H1 (cell line): ENCODE data around the gene ERCC3. TPM values are rescaled to one million over a fixed set of nuclear protein-coding genes. Genes with fewer than 3 reads are reported as not detected.

Source experiments
- ASH2L ChIP-seq: fragments of 200-600, 300-600 bp; sonication (generic); IDR thresholded peaks from one replicate; pipeline ENCODE4 v1.7.1; 2017; ENCODE audit warnings: low read length
- BCL11A ChIP-seq, 2 experiments: IDR thresholded peaks; one replicate each; pipeline ENCODE4 v1.6.1; 2011; ENCODE audit warnings: low read depth in 2 of 2, low read length in 2 of 2, mild to moderate bottlenecking in 2 of 2
- CHD1 ChIP-seq: IDR thresholded peaks from 2 replicates; pipeline ENCODE4 v1.6.1; 2012; ENCODE audit warnings: low read depth, low read length, improper control_type of control experiment
- CHD2 ChIP-seq: IDR thresholded peaks from 2 replicates; pipeline ENCODE4 v1.6.1; 2012; ENCODE audit warnings: low read length, improper control_type of control experiment
- CHD7 ChIP-seq: fragments of 300-600 bp; sonication (generic); IDR thresholded peaks from 2 replicates; pipeline ENCODE4 v1.7.1; 2012; ENCODE audit warnings: low read length, moderate library complexity, mild to moderate bottlenecking, inconsistent platforms; ENCODE audit not compliant: insufficient replicate concordance
- CREB1 ChIP-seq: IDR thresholded peaks from 2 replicates; pipeline ENCODE4 v1.6.1; 2012; ENCODE audit warnings: inconsistent platforms
- E2F6 ChIP-seq: IDR thresholded peaks from 2 replicates; pipeline ENCODE4 v1.6.1; 2012; ENCODE audit warnings: inconsistent platforms
- POLR2AphosphoS5 ChIP-seq: IDR thresholded peaks from 2 replicates; pipeline ENCODE4 v1.6.1; 2011; ENCODE audit warnings: low read depth, low read length
- POU5F1 ChIP-seq: IDR thresholded peaks from 2 replicates; pipeline ENCODE4 v1.6.1; 2011; ENCODE audit warnings: low read depth, mild to moderate bottlenecking, low read length, moderate library complexity
- SAP30 ChIP-seq: fragments of 300-600 bp; sonication (generic); IDR thresholded peaks from 2 replicates; pipeline ENCODE4 v1.7.1; 2012; ENCODE audit warnings: low read length, moderate library complexity, mild to moderate bottlenecking, inconsistent platforms; ENCODE audit not compliant: insufficient read depth, insufficient replicate concordance
- TEAD4 ChIP-seq: IDR thresholded peaks from 2 replicates; pipeline ENCODE4 v1.6.1; 2012; ENCODE audit warnings: low read depth, low read length, inconsistent platforms, mixed read lengths
- polyA plus RNA-seq, 7 experiments: library from polyadenylated mRNA; depleted of rRNA in 3 of 7; stranded (reverse) in 5 of 7; unstranded in 2 of 7; fragments of >200 nt in 5 of 7; fragments of 200-250 nt in 2 of 7; gene quantifications; 1 replicate in 5 of 7; 2 replicates in 1 of 7; 4 replicates in 1 of 7; pipeline versions ENCODE4 v1.2.1 to v1.2.3, GENCODE V29; 2011 to 2013; ENCODE audit warnings: missing spikeins in 2 of 7, mixed read lengths in 2 of 7
- total RNA-seq: library from RNA; stranded (reverse); fragmentation: NEBNext Ultra II Directional; extraction: Animal tissue kit (Norgen Biotek cat#: 25700); gene quantifications from 2 replicates; pipeline ENCODE4 v1.2.1, GENCODE V29; 2021

The ERCC3 gene
- total and polyA plus RNA-seq, 2 of the 8 experiments (the other 6 are each of a cell fraction or from before 2014, with no cell fraction given) = 41.8 to 48.9 TPM

DNA sequence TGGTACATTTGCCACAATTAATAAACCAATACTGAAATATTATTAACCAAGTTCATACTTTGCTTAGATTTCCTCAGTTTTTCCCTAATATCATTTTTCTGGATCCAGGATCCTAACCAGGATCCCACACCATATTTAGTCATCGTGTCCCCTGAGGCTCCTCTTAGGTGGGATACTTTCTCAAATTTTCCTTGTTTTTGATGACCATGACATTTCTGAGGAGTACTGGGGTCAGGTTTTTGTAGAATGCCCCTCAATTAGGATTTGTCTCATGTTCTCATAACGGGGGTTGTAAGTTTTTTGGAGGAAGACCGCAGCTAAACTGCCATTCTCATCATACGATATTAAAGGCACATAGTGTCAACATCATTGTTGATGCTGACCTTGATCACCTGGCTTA lies 15.5 kb upstream of the ERCC3 start (continued):
- no peak for TF ChIP-seq CHD7
- TF ChIP-seq POU5F1 = no peak
- TF ChIP-seq BCL11A (IDR thresholded peaks at IDR 0.05; ENCODE audit: low read depth in 2 of 2, low read length in 2 of 2) = no peak
- no peak for TF ChIP-seq SAP30
- TF ChIP-seq CHD2 = no peak
- no peak for TF ChIP-seq E2F6
- TF ChIP-seq ASH2L = no peak
- no peak for TF ChIP-seq POLR2AphosphoS5
- TF ChIP-seq TEAD4 = no peak
- no peak for TF ChIP-seq CREB1
- TF ChIP-seq CHD1 = no peak
